HG02763 (cell line): Measurements from ENCODE around the gene USH1C.

ENCODE experiments used
- ATAC-seq: cut with Tn5 transposase; IDR thresholded peaks from one replicate; pipeline ENCODE4 v1.9.1; 2021; ENCODE audit warnings: mild to moderate bottlenecking, moderate library complexity; ENCODE audit not compliant: unreplicated experiment

The USH1C gene

GRCh38 chr11:17443926-17444690, 100.1 kb downstream of the USH1C start:
- ATAC-seq = no peak
